ENCODE results near the gene CLDN9. TPM values are rescaled to one million over a fixed set of nuclear protein-coding genes. Genes with fewer than 3 reads are reported as not detected.

The CLDN9 gene
- total RNA-seq, 6 experiments from 2014 or later = 0.25 to 1.7 (median 0.92) TPM

DNA sequence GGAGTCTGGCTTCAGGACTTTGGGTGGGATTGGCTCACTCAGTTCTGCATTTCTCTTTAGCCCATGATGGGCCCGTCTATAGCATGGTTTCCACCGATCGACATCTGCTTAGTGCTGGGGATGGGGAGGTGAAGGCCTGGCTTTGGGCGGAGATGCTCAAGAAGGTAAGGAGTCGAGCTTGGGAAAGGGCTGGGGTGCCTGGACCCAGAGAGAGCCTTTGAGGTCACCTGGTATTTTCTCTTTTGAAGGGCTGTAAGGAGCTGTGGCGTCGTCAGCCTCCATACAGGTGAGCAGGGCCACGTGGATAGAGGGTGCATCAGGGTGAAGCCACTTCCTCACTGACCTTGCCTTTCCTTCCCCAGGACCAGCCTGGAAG lies 13.3 kb downstream of the CLDN9 start:
- Histone ChIP-seq H3K9me3 (no peaks in the 10 kb centered on the region), H3K4me3 (no peak overlapping the region), H3K36me3 (peaks cover 0 to 6% (median 0%) of the 10 kb centered on the region in 4 donors), H3K4me1 (peaks cover 0 to 24% (median 12%) of the 10 kb centered on the region in 4 donors), H3K27me3 (no peaks in the 10 kb centered on the region), H3K27ac (no peak overlapping the region)
- DNase-seq (no peak), ATAC-seq (no peak)
- intact Hi-C loops (cut with DNase I) = no loop called here
- TF ChIP-seq POLR2A (IDR thresholded peaks at IDR 0.05) (no peak), CTCF (IDR thresholded peaks at IDR 0.05) (no peak)
- WGBS (ENCODE audit: insufficient coverage, low coverage, low lambda C conversion rate, missing lambda C conversion rate) = 89% methylated on average over 6 of the region's 8 CpGs

GRCh38 chr16:3026609-3027488 lies 14.1 kb downstream of the CLDN9 start:
- peaks cover 0 to 24% (median 8%) of the 10 kb centered on the region in 4 donors for H3K4me1 ChIP-seq
- no peaks in the 10 kb centered on the region for H3K27me3 ChIP-seq
- TF ChIP-seq POLR2A (IDR thresholded peaks at IDR 0.05) (no peak), CTCF (IDR thresholded peaks at IDR 0.05) (no peak)
- H3K4me3 ChIP-seq = no peak overlapping the region
- H3K36me3 ChIP-seq = peaks cover 0 to 6% (median 0%) of the 10 kb centered on the region in 4 donors
- DNase-seq (no peak), ATAC-seq (no peak)
- H3K27ac ChIP-seq = no peak overlapping the region
- H3K9me3 ChIP-seq = no peaks in the 10 kb centered on the region
- intact Hi-C loops (cut with DNase I) = no loop called here
- WGBS (ENCODE audit: insufficient coverage, low coverage, low lambda C conversion rate, missing lambda C conversion rate) = 90% methylated on average over 6 of the region's 24 CpGs

DNA sequence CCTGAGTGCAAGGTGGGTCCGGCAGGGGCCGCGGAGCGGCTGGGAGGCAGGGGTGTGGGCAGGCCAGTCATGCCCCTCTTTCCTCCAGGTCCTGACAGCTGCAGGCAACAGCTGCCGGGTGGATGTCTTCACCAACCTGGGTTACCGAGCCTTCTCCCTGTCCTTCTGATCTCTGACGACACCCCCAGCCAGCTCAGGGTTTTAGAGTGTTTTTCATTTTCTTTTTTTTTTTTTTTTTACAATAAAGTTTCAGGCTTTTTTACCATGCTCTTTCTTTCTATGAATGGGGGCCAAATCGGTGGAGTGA lies 14.7 kb downstream of the CLDN9 start:
- Histone ChIP-seq H3K9me3 (no peaks in the 10 kb centered on the region), H3K36me3 (peaks cover 0 to 6% (median 0%) of the 10 kb centered on the region in 4 donors), H3K27me3 (no peaks in the 10 kb centered on the region), H3K27ac (no peak overlapping the region), H3K4me3 (no peak overlapping the region), H3K4me1 (peaks cover 0 to 24% (median 6%) of the 10 kb centered on the region in 4 donors)
- DNase-seq (no peak), ATAC-seq (no peak)
- intact Hi-C loops (cut with DNase I) = no loop called here
- 98% methylated on average over 4 of the region's 8 CpGs for WGBS (ENCODE audit: insufficient coverage, low coverage, low lambda C conversion rate, missing lambda C conversion rate)
- TF ChIP-seq CTCF (IDR thresholded peaks at IDR 0.05) (no peak), POLR2A (IDR thresholded peaks at IDR 0.05) (no peak)

DNA sequence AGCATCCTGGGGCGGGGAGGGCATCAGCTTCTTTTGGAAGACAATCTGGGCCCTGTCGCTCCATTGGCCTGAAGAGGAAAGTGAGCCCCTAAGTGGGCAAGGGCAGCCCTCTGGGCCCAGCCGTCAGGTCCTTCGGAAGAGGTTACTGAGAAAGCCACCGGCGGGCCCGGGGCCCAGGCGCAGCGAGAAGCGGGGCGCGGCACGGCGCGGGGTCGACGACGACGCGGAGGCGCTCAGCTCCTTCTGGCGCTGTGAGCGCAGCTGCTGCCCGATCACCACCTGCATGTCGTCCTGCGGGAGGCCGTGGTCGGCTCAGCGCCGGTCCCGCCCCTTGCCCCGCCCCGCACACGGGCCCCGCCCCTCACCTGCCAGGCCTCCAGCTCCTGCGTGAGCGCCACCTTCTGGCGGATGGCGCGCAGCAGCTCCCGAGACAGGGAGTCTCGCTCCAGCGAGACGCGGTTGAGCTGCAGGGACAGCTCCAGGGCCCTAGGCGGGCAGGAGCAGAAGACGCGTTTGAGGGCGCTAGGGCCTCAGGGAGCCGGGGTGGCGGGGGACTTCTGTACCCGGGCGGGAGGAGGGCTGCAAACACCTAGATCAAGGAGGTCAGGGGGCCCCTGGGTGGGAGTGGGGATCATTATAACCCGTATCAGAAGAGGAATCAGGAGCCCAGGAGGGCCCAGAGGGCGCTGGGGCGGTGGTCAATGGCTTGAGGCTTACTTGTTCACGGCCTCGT lies 15.4 kb downstream of the CLDN9 start:
- H3K9me3 ChIP-seq = no peaks in the 10 kb centered on the region
- H3K27ac ChIP-seq = no peak overlapping the region
- DNase-seq (peak; percentile 91 to 92 (median 91)), ATAC-seq (peak; percentile 63 to 82 (median 78))
- 5% methylated on average over 20 of the region's 58 CpGs for WGBS (ENCODE audit: insufficient coverage, low coverage, low lambda C conversion rate, missing lambda C conversion rate)
- H3K4me3 ChIP-seq = peak overlapping the region in 1 of 3 donors; percentile 29
- peaks cover 0 to 19% (median 5%) of the 10 kb centered on the region in 4 donors for H3K4me1 ChIP-seq
- TF ChIP-seq POLR2A (IDR thresholded peaks at IDR 0.05) (peak; percentile 20), CTCF (IDR thresholded peaks at IDR 0.05) (peak; percentile 73 to 86 (median 84))
- no peaks in the 10 kb centered on the region for H3K27me3 ChIP-seq
- intact Hi-C loops (cut with DNase I) = loop anchor here in 1 of 2 donors (2.0 kb wide), 1 partner anchor 25 kb away; no protein-coding TSS in a partner anchor
- H3K36me3 ChIP-seq = peaks cover 0 to 6% (median 0%) of the 10 kb centered on the region in 4 donors

Data from right lobe of liver (tissue), 6 donors.